ENCODE measurements around the gene FAM90A26. TPM values are rescaled to one million over a fixed set of nuclear protein-coding genes. Genes with fewer than 3 reads are reported as not detected.

FAM90A26 gene
- total and polyA plus RNA-seq, 2 of the 4 experiments (the other 2 are of a cell fraction): not detected

DNA sequence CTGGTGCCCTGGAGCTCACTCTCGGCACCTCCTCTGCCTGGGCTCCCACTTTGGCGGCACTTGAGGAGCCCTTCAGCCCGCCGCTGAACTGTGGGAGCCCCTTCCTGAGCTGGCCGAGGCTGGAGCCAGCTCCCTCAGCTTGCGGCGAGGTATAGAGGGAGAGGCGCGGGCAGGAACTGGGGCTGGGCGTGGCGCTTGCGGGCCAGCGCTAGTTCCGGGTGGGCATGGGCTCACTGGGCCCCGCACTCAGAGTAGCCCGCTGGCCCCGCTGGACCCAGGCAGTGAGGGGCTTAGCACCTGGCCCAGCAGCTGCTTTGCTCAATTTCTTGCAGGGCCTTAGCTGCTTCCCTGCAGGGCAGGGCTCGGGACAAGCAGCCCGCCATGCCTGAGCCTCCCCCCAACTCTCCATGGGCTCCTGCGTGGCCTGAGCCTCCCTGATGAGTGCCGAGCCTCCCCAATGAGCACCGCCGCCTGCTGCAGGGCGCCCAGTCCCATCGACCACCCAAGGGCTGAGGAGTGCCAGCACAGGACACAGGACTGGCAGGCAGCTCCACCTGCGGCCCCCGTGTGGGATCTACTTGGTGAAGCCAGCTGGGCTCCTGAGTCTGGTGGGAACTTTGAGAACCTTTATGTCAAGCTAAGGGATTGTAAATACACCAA, 26.7 kb upstream of the FAM90A26 start:
- no peak overlapping the region for H2BK20ac ChIP-seq (ENCODE audit: low read depth, low read length)
- no peaks in the 10 kb centered on the region for H3K36me3 ChIP-seq (ENCODE audit: control insufficient read depth, insufficient read depth, low read length)
- no peak overlapping the region for H3K27ac ChIP-seq (ENCODE audit: insufficient read depth, low read length)
- ATAC-seq (ENCODE audit: low read depth) (no peak), DNase-seq (no peak)
- no peak overlapping the region for H3K14ac ChIP-seq (replicated peaks; ENCODE audit: low read depth, low read length)
- in situ Hi-C loops (cut with MboI; ENCODE audit: low sequenced_read_pairs): no loop called here
- H3K27me3 ChIP-seq (ENCODE audit: control insufficient read depth, insufficient read depth, low read length): no peaks in the 10 kb centered on the region
- no peak overlapping the region for H4K5ac ChIP-seq (ENCODE audit: low read depth, low read length)
- H2AK9ac ChIP-seq (replicated peaks; ENCODE audit: low read depth, low read length, poor library complexity): no peak overlapping the region
- TF ChIP-seq BHLHE40 (IDR thresholded peaks at IDR 0.05; ENCODE audit: low read depth, low read length): no peak
- no peak for TF ChIP-seq FOS (IDR thresholded peaks at IDR 0.05; ENCODE audit: low read depth, low read length)
- TF ChIP-seq, protein P1, sequence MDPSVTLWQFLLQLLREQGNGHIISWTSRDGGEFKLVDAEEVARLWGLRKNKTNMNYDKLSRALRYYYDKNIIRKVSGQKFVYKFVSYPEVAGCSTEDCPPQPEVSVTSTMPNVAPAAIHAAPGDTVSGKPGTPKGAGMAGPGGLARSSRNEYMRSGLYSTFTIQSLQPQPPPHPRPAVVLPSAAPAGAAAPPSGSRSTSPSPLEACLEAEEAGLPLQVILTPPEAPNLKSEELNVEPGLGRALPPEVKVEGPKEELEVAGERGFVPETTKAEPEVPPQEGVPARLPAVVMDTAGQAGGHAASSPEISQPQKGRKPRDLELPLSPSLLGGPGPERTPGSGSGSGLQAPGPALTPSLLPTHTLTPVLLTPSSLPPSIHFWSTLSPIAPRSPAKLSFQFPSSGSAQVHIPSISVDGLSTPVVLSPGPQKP (IDR thresholded peaks at IDR 0.05; ENCODE audit: borderline replicate concordance, low read depth, low read length): no peak
- TF ChIP-seq RFX5 (IDR thresholded peaks at IDR 0.05; ENCODE audit: low read depth, low read length): no peak
- no peak for TF ChIP-seq MXI1 (IDR thresholded peaks at IDR 0.05; ENCODE audit: borderline replicate concordance, low read depth, low read length)
- TF ChIP-seq, protein P2, sequence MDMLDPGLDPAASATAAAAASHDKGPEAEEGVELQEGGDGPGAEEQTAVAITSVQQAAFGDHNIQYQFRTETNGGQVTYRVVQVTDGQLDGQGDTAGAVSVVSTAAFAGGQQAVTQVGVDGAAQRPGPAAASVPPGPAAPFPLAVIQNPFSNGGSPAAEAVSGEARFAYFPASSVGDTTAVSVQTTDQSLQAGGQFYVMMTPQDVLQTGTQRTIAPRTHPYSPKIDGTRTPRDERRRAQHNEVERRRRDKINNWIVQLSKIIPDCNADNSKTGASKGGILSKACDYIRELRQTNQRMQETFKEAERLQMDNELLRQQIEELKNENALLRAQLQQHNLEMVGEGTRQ (IDR thresholded peaks at IDR 0.05; ENCODE audit: low read depth, low read length): no peak
- no peak for TF ChIP-seq RAD21 (IDR thresholded peaks at IDR 0.05; ENCODE audit: low read length)
- no peak for TF ChIP-seq CHD1 (IDR thresholded peaks at IDR 0.05; ENCODE audit: low read depth, low read length)
- TF ChIP-seq SMC3 (IDR thresholded peaks at IDR 0.05; ENCODE audit: low read depth, low read length): no peak
- TF ChIP-seq NFE2L2 (IDR thresholded peaks at IDR 0.05; ENCODE audit: low read depth, low read length): no peak
- TF ChIP-seq, protein P3, sequence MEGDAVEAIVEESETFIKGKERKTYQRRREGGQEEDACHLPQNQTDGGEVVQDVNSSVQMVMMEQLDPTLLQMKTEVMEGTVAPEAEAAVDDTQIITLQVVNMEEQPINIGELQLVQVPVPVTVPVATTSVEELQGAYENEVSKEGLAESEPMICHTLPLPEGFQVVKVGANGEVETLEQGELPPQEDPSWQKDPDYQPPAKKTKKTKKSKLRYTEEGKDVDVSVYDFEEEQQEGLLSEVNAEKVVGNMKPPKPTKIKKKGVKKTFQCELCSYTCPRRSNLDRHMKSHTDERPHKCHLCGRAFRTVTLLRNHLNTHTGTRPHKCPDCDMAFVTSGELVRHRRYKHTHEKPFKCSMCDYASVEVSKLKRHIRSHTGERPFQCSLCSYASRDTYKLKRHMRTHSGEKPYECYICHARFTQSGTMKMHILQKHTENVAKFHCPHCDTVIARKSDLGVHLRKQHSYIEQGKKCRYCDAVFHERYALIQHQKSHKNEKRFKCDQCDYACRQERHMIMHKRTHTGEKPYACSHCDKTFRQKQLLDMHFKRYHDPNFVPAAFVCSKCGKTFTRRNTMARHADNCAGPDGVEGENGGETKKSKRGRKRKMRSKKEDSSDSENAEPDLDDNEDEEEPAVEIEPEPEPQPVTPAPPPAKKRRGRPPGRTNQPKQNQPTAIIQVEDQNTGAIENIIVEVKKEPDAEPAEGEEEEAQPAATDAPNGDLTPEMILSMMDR (conservative IDR thresholded peaks at IDR 0.05; ENCODE audit: low read depth, low read length): no peak
- no peak for TF ChIP-seq MAZ (IDR thresholded peaks at IDR 0.05; ENCODE audit: borderline replicate concordance, low read depth, low read length)
- no peak overlapping the region for H3K23ac ChIP-seq (ENCODE audit: low read depth, low read length)
- POLR2A ChIA-PET (ENCODE audit: unreplicated experiment): no interaction called here
- H2AK5ac ChIP-seq (ENCODE audit: low read depth, low read length): no peak overlapping the region
- dilution Hi-C loops (cut with HindIII; ENCODE audit: low sequenced_read_pairs, unreplicated experiment): no loop called here
- H3K4me2 ChIP-seq (ENCODE audit: low read depth, low read length): no peak overlapping the region
- H3K9ac ChIP-seq (ENCODE audit: low read depth, low read length): no peak overlapping the region
- CTCF ChIA-PET: no interaction called here
- H4K91ac ChIP-seq (ENCODE audit: insufficient read depth, low read depth, low read length): no peak overlapping the region
- no peaks in the 10 kb centered on the region for H4K20me1 ChIP-seq (ENCODE audit: insufficient read depth, low read length)
- no peak overlapping the region for H2AFZ ChIP-seq (replicated peaks; ENCODE audit: low read length, poor library complexity)
- no peak overlapping the region for H2BK120ac ChIP-seq (ENCODE audit: low read depth, low read length)
- no peaks in the 10 kb centered on the region for H3K79me1 ChIP-seq (ENCODE audit: low read depth in 1 of 2, low read length in 2 of 2)
- H3K18ac ChIP-seq (ENCODE audit: low read depth, low read length): no peak overlapping the region
- no peak overlapping the region for H3K56ac ChIP-seq (ENCODE audit: extremely low read depth, insufficient read depth, low read length)
- no TSS peak for BruUV-seq (replicated peaks)
- 99% methylated on average over 16 of the region's 27 CpGs; no CpG with 5 or more reads in 1 of the 2 experiments for WGBS, 2 experiments (ENCODE audit: extremely low coverage in 2 of 2, insufficient read length in 1 of 2)
- no peak overlapping the region for H3K4ac ChIP-seq (ENCODE audit: low read depth, low read length)
- intact Hi-C loops (cut with micrococcal nuclease): no loop called here
- H3K9me3 ChIP-seq (ENCODE audit: control insufficient read depth, insufficient read depth, low read length): no peaks in the 10 kb centered on the region
- H3K4me1 ChIP-seq (ENCODE audit: control insufficient read depth, insufficient read depth, low read length): no peaks in the 10 kb centered on the region
- H3K4me3 ChIP-seq (ENCODE audit: insufficient read depth, low read depth, low read length): no peak overlapping the region
- no peaks in the 10 kb centered on the region for H3K9me1 ChIP-seq (ENCODE audit: insufficient read depth, low read length)
- H2BK5ac ChIP-seq (ENCODE audit: low read depth, low read length, poor library complexity, severe bottlenecking): no peak overlapping the region
- no peak overlapping the region for H2BK15ac ChIP-seq (ENCODE audit: low read depth, low read length)
- no peak overlapping the region for H4K8ac ChIP-seq (ENCODE audit: low read depth in 2 of 2, low read length in 2 of 2)

Data from IMR-90 (cell line).